SU-DHL-6 (cell line): ENCODE measurements around the gene OR51B6.
"Not testable (repeated sequence)": the region's sequence is repeated elsewhere in the genome, so short reads cannot be mapped to it uniquely, and the experiment has no call there.

Source experiments
- H2AFZ ChIP-seq: fragments of 200-600 bp; sonication (generic); 2 replicates; pipeline ENCODE4 v1.6.1; 2014; ENCODE audit warnings: low read depth, mild to moderate bottlenecking, moderate library complexity, mixed read lengths, antibody characterized with exemption, low read length; ENCODE audit not compliant: severe bottlenecking
- H3F3A ChIP-seq: fragments of 200-600 bp; shearing (Covaris generic); 2 replicates; pipeline ENCODE4 v1.6.0; 2016; ENCODE audit warnings: antibody characterized with exemption, mild to moderate bottlenecking; ENCODE audit not compliant: insufficient read depth
- H3K27ac ChIP-seq: fragments of 200-600 bp; sonication (generic); 2 replicates; pipeline ENCODE4 v1.5.1; 2016; ENCODE audit warnings: low read depth, mild to moderate bottlenecking, low read length, moderate library complexity, mixed read lengths
- H3K27me3 ChIP-seq: fragments of 200-600 bp; sonication (generic), shearing (Covaris generic); 2 replicates; pipeline ENCODE4 v1.6.0; 2014; ENCODE audit warnings: mild to moderate bottlenecking, low read length
- H3K36me3 ChIP-seq: fragments of 200-600 bp; sonication (generic); 2 replicates; pipeline ENCODE4 v1.6.1; 2014; ENCODE audit warnings: mild to moderate bottlenecking, low read length, mixed read lengths
- H3K4me2 ChIP-seq: fragments of 300-600, 200-600 bp; shearing (Covaris generic), sonication (generic); 2 replicates; pipeline ENCODE4 v1.6.0; 2014; ENCODE audit warnings: low read length, low read depth, mild to moderate bottlenecking; ENCODE audit not compliant: poor library complexity, severe bottlenecking
- H3K4me3 ChIP-seq: fragments of 200-600 bp; sonication (generic); 2 replicates; pipeline ENCODE4 v1.5.1; 2014; ENCODE audit warnings: antibody characterized with exemption, low read length, mild to moderate bottlenecking, mixed read lengths; ENCODE audit not compliant: insufficient read depth, poor library complexity, severe bottlenecking
- H3K79me2 ChIP-seq: fragments of 200-600 bp; sonication (generic); 2 replicates; pipeline ENCODE4 v1.6.1; 2014; ENCODE audit warnings: mild to moderate bottlenecking, low read length, moderate library complexity; ENCODE audit not compliant: insufficient read depth
- H3K9ac ChIP-seq: fragments of 200-600 bp; sonication (generic); 2 replicates; pipeline ENCODE4 v1.7.0; 2014; ENCODE audit warnings: mild to moderate bottlenecking, low read length
- H3K9me2 ChIP-seq: fragments of 200-600 bp; sonication (generic); replicated peaks from 2 replicates; pipeline ENCODE4 v1.6.1; 2014; ENCODE audit warnings: low read length; ENCODE audit not compliant: insufficient read depth
- H3K9me3 ChIP-seq: fragments of 200-600 bp; sonication (generic); 2 replicates; pipeline ENCODE4 v1.6.1; 2014; ENCODE audit warnings: low read length, mixed read lengths; ENCODE audit not compliant: insufficient read depth
- H4K20me1 ChIP-seq: fragments of 200-600 bp; sonication (generic); 2 replicates; pipeline ENCODE4 v1.6.1; 2014; ENCODE audit warnings: low read depth, mild to moderate bottlenecking, antibody characterized with exemption, low read length, moderate library complexity, mixed read lengths
- EZH2phosphoT487 ChIP-seq: fragments of 200-600 bp; sonication (generic), shearing (Covaris generic); conservative IDR thresholded peaks from 2 replicates; pipeline ENCODE4 v1.6.1; 2018; ENCODE audit warnings: mild to moderate bottlenecking, antibody characterized with exemption, low read length, moderate library complexity, mixed read lengths
- TF ChIP-seq, protein P1 (sequence below): fragments of 200-600 bp; sonication (generic); IDR thresholded peaks from one replicate; pipeline ENCODE4 v1.5.1; 2017; ENCODE audit warnings: antibody characterized with exemption, mild to moderate bottlenecking, low read length, moderate library complexity; ENCODE audit not compliant: insufficient read depth, poor library complexity, severe bottlenecking

Gene OR51B6

DNA sequence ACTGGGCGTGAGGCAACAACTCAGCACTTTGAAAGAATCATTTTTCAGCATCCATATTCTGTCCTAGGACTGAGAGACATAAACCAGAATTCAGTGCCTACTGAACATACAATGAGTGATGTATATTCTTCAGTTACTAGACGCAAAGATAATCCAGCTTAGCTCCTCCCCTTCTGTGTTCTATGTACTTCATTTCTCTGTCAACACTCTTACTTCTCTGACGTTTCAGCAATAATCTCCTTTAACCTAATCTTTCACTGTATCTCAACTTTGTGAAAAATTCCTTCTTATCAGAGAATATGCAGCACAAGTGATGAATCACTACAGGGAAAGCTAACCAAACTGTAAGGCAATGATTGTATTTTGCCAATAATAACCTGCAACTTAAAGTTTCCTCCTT lies 5.5 kb upstream of the OR51B6 start:
- H3K27me3 ChIP-seq, result no peaks in the 10 kb centered on the region

DNA sequence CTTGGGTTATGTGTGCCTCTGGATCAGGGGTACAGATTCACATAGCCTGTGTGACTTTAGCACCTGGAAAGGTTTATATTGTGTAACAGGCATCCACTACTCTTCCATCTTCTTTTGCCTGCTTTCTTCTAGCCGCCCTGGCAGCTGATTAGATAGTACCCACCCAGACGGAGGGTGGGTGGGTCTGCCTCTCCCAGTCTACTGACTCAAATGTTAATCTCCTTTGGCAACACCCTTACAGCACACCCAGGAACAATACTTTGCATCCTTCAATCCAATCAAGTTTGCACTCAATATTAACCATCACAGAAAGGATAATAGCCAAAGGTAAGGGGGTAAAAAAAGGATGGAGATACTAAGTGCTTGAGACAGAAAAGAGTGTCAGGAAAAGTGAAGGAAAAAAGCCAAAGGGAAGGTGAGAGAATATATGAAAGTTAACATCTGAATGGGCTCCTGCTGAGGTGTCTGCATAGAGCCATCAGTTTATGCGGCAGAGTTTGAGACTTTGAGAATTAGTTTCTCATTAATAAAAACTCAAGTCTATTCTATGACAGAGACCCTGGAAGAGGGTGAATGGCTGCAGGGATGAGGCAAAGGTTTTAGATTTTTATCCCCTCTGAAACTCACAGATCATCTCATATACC lies 2.6 kb upstream of the OR51B6 start:
- no peaks in the 10 kb centered on the region for H3K27me3 ChIP-seq
- no peak overlapping the region for H3K4me2 ChIP-seq
- no peaks in the 10 kb centered on the region for H3K79me2 ChIP-seq
- no peak overlapping the region for H3K27ac ChIP-seq
- H2AFZ ChIP-seq, result no peak overlapping the region
- H3F3A ChIP-seq, result no peaks in the 10 kb centered on the region
- no peak overlapping the region for H3K4me3 ChIP-seq
- TF ChIP-seq, protein P1, sequence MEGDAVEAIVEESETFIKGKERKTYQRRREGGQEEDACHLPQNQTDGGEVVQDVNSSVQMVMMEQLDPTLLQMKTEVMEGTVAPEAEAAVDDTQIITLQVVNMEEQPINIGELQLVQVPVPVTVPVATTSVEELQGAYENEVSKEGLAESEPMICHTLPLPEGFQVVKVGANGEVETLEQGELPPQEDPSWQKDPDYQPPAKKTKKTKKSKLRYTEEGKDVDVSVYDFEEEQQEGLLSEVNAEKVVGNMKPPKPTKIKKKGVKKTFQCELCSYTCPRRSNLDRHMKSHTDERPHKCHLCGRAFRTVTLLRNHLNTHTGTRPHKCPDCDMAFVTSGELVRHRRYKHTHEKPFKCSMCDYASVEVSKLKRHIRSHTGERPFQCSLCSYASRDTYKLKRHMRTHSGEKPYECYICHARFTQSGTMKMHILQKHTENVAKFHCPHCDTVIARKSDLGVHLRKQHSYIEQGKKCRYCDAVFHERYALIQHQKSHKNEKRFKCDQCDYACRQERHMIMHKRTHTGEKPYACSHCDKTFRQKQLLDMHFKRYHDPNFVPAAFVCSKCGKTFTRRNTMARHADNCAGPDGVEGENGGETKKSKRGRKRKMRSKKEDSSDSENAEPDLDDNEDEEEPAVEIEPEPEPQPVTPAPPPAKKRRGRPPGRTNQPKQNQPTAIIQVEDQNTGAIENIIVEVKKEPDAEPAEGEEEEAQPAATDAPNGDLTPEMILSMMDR, result no peak
- TF ChIP-seq EZH2phosphoT487, result no peak
- H3K9ac ChIP-seq, result no peak overlapping the region
- no peaks in the 10 kb centered on the region for H3K36me3 ChIP-seq
- H3K9me3 ChIP-seq, result no peaks in the 10 kb centered on the region
- H3K9me2 ChIP-seq, result no peaks in the 10 kb centered on the region
- no peaks in the 10 kb centered on the region for H4K20me1 ChIP-seq

More for the DNA sequence above, 5.5 kb upstream of the OR51B6 start:
- Histone ChIP-seq H3K4me2 (no peak overlapping the region), H3K9me3 (no peaks in the 10 kb centered on the region), H3F3A (no peaks in the 10 kb centered on the region), H3K9me2 (no peaks in the 10 kb centered on the region), H3K36me3 (no peaks in the 10 kb centered on the region), H4K20me1 (no peaks in the 10 kb centered on the region), H3K79me2 (no peaks in the 10 kb centered on the region), H3K9ac (no peak overlapping the region), H3K4me3 (no peak overlapping the region), H2AFZ (no peak overlapping the region), H3K27ac (no peak overlapping the region)
- TF ChIP-seq, protein P1, result no peak
- no peak for TF ChIP-seq EZH2phosphoT487

DNA sequence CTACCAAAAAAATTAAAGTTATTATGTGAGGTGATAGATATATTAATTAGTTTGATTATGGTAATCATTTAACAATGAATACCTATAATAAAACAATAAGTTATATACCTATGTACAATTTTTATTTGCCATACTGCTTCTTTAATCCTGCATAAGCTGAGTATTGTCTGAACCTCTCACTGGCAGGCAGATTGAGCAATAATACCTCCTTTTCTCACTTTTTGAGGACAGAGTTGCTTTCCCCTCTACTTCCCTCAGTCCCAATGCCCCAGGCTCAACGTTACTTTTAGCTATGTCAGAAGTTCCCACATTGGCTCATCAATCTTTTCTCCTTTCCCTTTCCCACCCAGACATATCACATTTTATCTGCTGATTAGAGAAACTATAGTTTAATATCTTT lies 1.8 kb upstream of the OR51B6 start:
- no peak overlapping the region for H2AFZ ChIP-seq

DNA sequence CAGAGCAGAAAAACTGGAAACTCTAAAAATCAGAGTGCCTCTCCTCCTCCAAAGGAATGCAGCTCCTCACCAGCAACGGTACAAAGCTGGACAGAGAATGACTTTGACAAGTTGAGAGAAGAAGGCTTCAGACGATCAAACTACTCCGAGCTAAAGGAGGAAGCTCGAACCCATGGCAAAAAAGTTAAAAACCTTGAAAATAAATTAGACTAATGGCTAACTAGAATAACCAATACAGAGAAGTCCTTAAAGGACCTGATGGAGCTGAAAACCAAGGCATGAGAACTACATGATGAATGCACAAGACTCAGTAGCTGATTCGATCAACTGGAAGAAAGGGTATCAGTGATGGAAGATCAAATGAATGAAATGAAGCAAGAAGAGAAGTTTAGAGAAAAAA lies 4.7 kb downstream of the OR51B6 start:
- H3K9ac ChIP-seq, H3K27ac ChIP-seq, H3K36me3 ChIP-seq, H3K4me3 ChIP-seq, H3K79me2 ChIP-seq, H3K9me3 ChIP-seq, H4K20me1 ChIP-seq, H3K27me3 ChIP-seq, H3K9me2 ChIP-seq, H3F3A ChIP-seq, H2AFZ ChIP-seq, H3K4me2 ChIP-seq: not testable (repeated sequence)

More for the DNA sequence above, 1.8 kb upstream of the OR51B6 start:
- Histone ChIP-seq H3K36me3 (no peaks in the 10 kb centered on the region), H3K4me2 (no peak overlapping the region), H3F3A (no peaks in the 10 kb centered on the region), H3K27ac (no peak overlapping the region), H3K9ac (no peak overlapping the region), H3K9me2 (no peaks in the 10 kb centered on the region), H3K4me3 (no peak overlapping the region), H3K27me3 (no peaks in the 10 kb centered on the region), H3K9me3 (no peaks in the 10 kb centered on the region), H4K20me1 (no peaks in the 10 kb centered on the region), H3K79me2 (no peaks in the 10 kb centered on the region)
- TF ChIP-seq, protein P1, result no peak
- no peak for TF ChIP-seq EZH2phosphoT487
